ENCODE results near the gene GRIK3.

DNA sequence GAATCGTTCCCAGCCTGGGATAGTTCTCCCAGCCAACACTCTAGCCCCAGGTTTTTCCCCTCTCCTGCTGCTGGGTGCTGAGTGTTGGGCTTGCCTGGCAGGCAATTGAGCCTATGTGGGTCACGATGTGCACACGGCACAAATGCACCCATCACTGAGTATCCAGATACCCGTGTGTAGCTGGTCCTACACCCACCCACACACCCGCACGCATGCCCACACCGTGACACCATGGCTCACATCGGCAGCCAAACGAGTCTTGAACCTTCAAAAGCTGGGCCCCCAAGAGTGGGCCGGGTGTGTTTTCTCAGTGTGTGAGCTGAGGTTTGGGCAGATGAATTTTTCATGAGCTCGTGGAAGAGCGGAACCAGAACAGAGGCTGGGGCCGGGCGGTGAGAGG is 188.5 kb downstream of the GRIK3 start:
- TF ChIP-seq, protein P1, sequence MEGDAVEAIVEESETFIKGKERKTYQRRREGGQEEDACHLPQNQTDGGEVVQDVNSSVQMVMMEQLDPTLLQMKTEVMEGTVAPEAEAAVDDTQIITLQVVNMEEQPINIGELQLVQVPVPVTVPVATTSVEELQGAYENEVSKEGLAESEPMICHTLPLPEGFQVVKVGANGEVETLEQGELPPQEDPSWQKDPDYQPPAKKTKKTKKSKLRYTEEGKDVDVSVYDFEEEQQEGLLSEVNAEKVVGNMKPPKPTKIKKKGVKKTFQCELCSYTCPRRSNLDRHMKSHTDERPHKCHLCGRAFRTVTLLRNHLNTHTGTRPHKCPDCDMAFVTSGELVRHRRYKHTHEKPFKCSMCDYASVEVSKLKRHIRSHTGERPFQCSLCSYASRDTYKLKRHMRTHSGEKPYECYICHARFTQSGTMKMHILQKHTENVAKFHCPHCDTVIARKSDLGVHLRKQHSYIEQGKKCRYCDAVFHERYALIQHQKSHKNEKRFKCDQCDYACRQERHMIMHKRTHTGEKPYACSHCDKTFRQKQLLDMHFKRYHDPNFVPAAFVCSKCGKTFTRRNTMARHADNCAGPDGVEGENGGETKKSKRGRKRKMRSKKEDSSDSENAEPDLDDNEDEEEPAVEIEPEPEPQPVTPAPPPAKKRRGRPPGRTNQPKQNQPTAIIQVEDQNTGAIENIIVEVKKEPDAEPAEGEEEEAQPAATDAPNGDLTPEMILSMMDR (optimal IDR thresholded peaks at IDR 0.05 in 1 of 3, IDR thresholded peaks at IDR 0.05 in 1 of 3, conservative IDR thresholded peaks at IDR 0.05 in 1 of 3; ENCODE audit: extremely low read depth in 1 of 3, insufficient read depth in 2 of 3, low read length in 3 of 3): no peak
- TF ChIP-seq EZH2 (IDR thresholded peaks at IDR 0.05; ENCODE audit: low read length): no peak
